NCI-H1694 treated with DMSO at 0.1 percent for 48 hours (cell line): ENCODE data around the gene GK2.
A peak's percentile ranks its signal among the peaks of the same experiment; 100 is the strongest.

Experiments used
- DNase-seq: peaks from one replicate; lab custom pipeline; 2025; lab: John Stamatoyannopoulos, UW

GK2 gene

DNA sequence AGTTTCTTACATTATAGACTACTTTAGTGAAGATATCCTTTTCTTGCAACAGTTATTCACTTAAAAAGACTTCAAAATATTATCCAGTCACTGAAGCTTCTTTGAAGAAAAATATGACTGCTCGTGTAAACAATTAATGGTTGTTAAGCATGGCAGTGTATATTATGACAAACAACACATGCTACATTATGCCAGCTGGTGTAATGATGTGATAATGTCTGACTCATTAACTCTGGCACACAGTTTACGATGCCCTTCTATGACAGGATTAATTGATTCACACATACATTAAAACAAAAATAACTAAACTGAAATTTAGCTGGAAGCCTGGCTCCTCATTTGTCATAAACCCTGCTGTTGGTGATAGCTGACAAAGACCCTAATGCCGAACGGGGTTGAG lies 22.4 kb downstream of the GK2 start:
- peak; percentile 95 for DNase-seq

DNA sequence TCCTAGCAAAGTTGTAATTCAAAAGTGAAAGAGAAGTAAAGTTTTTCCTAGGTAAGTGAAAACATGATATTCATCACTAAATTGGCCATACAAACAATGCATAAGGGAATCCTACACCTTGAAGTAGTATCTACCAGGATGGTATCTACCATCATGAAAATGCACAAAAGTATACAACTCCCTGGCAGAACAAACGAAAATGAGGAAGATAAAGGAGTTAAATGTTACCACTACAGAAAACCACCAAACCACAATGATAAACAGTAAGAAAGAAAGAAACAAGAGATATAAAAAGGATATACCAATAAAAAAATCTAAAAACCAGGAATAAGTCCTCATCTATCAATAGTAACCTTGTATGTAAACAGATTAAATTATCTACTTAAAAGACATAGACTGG lies 26.9 kb downstream of the GK2 start:
- no peak for DNase-seq

DNA sequence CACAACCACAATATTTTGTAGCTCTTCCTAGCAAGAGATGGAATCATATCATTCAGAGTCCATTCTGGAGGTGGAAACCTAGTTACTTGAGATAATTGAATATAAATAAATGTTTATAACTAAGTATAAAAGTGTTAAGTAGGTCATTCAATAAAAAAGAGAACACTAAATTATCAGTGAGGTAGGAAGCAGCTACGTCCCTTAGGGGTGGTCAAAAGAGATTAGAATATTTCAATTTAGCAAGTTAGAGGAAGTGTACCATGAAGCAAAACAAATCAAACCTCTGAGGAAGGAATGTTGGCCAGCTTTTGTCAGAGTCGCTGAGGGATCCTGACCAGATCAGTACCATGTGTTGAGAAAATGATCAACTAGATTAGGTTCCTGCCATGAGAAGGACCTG lies 38.0 kb downstream of the GK2 start:
- no peak for DNase-seq

DNA sequence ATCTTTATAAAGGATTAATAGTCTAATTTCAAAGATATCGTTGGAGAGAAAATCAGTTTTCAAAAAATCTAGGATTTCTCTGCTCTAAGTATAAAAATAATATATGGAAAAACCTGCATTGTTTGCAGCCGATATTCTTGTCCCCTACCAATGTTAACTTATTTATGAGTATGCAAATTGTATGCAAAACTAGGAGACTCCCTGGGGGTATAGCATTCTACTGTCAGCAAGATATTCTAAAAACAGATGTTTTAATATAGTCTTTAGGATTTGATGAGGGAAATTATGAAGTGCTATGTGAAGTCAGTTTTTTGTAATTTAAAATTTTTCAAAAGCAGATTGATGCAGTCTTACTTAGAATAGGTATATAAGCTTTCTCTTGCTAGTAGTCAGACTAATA lies 40.9 kb downstream of the GK2 start:
- DNase-seq: no peak

DNA sequence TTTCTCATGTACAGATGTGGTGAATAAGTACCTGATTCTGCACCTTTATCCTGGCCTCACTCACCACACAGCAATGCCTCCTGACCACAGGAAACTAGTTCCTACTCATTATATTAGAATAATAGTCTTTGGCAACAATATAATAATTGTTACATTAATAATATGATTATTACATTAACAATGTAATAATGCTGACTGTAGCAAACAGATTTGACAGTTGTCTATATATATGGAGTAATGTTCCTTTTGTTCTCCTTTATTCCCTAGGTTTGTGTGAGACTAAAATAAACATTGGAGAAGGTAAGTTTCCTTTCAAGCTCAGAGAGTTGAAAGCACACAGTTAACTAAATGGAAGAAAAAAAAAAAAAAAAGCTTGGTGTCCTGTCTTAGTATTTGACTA lies 41.6 kb downstream of the GK2 start:
- no peak for DNase-seq

DNA sequence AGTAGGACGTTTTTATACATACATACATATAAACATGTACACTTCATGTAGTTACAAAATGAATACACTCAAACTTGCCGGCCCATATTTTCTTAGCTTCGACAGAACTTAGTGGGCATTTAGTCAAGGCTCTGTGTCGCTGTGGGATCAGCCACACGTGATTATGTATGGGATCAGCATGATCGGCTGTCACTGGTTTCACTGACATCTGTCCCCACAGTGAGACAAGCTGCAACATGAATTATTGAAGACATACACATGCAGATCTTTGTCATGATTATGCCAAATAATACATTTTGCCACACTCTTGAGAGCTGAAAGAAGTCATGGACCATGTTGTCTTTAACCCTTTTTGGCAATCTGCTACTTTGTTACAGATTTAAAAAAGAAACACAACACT lies 44.0 kb downstream of the GK2 start:
- DNase-seq: no peak

DNA sequence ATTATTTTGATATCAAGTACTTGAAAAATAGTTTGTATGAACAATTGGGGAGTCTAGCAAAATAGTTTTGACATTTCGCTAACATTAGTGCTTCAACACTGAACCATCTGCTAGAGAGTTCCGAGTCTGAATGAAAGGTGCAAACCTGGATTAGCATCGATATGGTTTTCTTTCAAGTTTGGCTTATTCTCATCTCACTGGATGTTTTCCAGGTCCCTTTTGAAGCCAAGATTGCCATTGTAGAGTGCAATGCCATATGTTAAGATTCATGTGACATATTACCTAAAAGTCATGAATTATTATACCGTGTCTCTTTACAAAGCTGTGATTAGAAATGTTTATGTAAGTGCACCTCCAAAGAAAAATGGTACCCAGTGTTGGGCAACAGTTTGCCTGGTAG lies 45.4 kb downstream of the GK2 start:
- peak; percentile 57 for DNase-seq

DNA sequence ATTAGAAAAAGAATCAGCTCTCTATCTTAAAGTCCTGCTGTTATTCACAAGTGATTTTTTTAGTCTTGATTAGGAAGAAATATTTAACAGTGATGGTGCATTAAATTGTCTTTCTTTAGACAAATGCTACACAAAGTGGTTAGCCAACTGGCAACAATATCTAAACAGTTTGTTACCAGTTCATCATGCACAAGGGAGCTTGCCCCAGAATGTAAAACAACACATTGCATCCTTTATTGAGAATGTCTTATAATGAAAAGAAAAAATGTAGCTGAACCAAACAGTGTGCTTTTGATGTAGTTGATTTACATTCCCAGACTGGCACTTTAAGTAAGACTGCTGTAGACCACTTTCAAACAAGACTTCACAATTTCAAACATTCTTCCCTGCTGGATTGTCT lies 48.0 kb downstream of the GK2 start:
- DNase-seq: no peak

DNA sequence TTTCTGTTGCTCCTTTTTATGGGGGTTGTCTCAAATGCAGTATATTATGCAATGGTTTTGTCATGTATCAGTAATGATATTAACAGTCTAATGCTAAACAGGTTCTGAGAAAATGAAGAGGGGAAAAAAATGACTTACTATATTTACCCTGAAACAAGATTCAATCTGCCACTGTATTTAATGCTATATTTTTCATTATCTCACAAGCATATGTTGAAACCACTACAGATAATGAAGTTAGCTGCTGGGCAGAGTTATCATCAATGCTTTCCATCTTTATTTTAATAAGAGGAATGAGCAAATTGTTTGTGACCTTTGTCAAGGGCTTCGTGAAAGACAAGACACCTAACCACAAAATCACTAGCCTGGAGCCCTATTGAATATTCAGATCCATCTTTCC lies 49.6 kb downstream of the GK2 start:
- DNase-seq: peak; percentile 30

DNA sequence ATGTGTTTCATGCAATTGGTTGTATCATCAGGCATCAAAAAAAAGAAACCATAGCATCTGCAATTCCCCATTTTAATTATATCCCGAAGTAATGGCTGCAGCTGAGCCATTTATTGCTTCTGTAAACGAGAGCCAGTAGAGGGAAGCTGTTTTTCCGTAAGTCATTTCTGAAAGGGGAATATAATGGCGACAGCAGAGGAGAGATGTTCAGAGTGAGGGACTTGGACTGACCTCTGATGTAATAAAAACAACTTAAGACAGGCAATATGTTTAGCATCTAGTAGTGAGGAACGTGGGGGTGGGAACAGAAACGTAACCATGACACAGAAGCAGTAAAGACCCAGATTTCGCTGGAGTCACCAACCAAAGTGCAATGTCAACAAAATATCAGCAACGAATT lies 50.7 kb downstream of the GK2 start:
- DNase-seq: no peak
